Activated T-cell treated with anti-CD3 and anti-CD28 coated beads, Interleukin-2, amount 50 U/mL, for 1 hour (primary cell): ENCODE measurements around the gene LINGO3.
"Not testable (repeated sequence)": the region's sequence is repeated elsewhere in the genome, so short reads cannot be mapped to it uniquely, and the experiment has no call there.

Source experiments
- DNase-seq: peaks from one replicate; pipeline ENCODE4 v3.0.0-alpha.2; 2020

Gene LINGO3

GRCh38 chr19:2308114-2308556, at the start of gene LINGO3:
Gene LINGO3, minus strand, starts transcription at chr19:2308154. Its CDS starts 16,378 bp downstream, at chr19:2291776.
- no peak for DNase-seq

DNA sequence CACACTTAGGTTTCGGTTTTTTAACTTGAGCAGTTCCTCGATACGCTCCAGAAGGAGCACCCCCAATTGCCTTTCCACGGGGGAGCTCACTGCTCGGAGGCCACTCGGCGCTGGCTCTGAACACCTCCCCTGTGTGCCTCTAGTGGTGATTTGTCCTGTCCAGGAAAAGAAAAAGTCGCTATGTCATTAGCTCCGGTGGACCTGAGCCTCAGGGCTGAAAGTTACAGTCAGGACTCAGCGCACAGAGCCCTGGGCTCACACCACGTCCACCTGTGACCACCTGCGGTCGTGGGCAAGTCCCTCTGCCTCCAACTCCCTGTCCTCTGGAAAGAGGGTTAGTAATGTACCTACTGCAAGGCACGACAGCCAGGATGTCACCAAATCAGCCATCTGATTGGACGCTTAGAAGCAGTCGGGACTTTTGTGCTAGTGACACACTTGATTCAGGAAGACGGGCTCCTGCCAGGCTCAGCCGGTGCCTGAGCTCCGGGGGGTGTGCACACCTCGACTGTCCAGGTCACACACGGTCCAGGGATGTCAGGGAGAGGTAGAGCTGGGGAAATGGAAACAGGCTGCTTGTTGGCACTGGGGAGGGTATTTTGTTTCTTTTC, 48.2 kb upstream of the LINGO3 start:
- no peak for DNase-seq

GRCh38 chr19:2355168-2356035, 47.4 kb upstream of the LINGO3 start:
- DNase-seq = no peak

GRCh38 chr19:2354670-2355069, 46.7 kb upstream of the LINGO3 start:
- no peak for DNase-seq

DNA sequence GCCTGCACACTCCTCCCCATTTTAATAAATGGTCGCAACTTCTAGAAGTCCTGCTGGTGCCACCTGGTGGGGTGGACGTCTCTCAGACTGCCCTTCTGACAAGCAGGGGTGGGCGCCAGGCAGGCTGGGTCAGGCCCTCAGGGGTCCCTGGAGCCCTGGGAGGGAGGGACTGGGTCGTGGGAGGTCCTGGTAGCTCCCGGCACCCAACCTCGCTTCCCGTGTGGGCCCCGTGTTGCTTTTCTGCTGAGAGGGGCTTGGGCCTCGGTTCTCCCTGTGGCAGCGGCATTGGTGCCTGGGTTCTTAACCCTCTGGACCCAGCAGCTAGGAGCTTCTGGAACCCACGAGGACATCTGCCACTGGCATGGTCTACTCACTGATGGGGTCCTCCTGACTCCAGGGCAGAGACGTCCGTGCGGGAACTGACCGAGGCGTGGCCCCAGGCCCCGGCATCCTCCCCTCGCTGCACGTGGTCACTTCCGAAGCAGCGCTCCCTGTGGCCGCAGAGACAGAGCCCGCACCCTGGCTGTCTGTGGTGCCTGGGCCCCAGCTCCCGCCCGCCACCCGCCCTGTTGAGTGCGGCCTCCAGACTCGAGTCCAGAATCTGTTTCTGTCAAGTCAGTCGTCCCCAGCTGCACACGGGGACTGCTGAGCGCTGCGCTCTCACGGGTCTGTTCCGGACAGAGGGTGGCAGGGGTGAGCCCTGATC, 46.1 kb upstream of the LINGO3 start:
- no peak for DNase-seq

DNA sequence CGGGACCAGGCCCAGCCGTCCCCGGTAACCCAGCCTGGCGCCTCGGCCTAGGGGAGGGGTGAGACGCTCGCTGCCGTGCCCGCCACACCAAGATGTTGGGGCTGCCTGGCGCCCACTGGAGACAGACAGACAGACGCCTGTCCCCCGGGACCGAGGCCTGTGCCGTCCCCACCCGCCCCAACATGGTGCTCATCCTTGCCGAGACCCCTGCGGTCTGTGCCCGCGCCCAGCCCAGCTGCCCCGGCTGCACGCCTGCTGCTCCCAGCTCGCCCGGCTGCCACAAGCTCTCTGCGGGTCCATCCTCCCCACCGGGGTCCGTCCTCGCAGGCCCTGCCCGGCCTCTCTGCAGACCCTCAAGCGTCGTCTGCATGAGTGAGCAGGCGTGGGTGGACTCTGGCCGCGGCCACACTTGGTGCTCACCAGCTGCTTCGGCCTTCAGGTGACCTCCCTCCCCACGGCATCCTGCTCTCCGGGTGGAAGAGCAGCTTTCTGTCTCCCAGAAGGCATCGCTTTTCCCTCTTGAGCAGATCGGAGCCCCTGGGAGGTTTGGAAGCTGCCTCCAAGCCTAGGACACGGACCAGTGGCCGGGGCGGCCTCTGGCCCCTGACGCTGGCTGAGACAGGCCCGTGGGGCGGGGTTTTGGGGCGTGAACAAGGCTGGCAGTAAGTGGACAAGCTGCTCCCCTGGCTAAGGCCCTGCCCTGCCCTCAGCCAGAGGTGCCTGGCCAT, 45.4 kb upstream of the LINGO3 start:
- no peak for DNase-seq

DNA sequence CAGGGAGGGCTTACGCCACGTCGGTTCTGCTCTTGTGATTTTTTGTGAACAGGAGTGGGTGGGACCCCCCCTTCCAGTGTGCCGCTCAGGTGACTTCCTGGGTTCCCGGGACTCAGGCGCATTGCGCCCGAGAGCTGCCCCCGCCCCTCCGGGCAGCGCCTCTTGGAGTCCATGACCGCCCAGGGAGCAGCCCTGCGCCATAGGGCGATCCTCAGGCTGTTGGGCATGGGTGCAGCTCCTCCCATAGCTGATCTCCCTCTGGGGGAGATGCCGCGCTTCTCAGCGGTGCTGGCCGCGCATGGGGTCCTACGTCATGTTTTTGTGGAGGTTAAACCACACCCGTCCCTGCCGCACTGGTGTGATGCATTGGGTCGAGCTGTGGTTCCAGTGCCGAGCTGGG, 44.2 kb upstream of the LINGO3 start:
- DNase-seq = no peak

DNA sequence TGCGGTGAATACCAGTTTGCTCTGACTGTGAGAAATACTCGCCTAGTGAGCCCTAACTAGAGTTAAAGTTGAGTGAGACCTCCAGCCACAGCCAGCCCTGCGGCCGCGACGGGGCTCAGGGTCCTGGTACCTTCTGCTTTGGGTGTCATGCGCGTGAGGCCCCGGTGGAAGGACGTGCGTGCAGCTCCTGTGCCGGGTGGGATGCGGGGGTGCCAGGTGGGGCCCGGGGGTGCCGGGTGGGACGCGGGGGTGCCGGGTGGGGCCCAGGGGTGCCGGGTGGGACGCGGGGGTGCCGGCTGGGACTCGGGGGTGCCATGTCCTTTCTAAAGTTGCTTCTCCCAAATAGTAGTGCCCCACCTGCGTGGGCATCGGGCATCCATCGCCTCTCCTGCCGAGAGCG, 43.6 kb upstream of the LINGO3 start:
- DNase-seq = no peak

- no peak for DNase-seq
Observed at GRCh38 chr19:2350656-2351055, 42.7 kb upstream of the LINGO3 start.

- DNase-seq = not testable (repeated sequence)
Observed at GRCh38 chr19:2349818-2350217, 41.9 kb upstream of the LINGO3 start.

DNA sequence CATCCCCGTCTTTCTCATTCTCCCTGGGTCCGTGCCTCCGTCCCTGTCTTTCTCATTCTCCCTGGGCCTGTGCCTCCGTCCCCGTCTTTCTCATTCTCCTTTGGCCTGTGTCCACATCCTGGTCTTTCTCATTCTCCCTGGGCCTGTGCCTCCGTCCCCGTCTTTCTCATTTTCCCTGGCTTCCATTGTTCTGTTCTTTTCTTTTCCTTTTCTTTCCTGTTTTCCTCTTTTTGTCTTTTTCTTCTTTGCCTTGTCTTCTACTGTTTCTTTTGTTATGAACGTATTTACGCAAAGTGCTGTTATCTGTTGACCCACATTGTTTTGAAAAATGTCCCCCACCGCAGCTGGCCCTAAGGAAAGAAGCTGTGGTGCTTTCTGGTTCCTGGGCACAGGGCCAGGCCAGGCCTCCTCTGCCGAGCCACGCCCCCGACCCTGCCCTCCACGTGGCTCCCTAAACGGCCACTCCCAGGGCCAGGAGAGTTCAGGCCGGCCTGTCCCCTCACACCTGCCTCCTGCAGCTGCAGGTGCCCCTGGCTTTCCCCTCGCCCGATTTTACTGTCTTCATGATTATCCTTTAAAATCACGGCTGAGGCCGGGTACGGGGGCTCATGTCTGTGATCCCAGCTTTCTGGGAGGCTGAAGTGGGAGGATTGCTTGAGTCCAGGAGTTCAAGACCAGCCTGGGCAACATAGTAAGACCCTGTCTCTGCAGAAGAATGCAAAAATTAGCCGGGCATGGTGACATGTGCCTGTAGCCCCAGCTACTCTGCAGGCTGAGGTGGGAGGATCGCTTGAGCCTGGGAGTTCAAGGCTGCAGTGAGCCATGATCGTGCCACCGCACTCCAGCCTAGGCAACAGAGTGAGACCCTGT, 38.1 kb upstream of the LINGO3 start:
- no peak for DNase-seq

GRCh38 chr19:2345076-2345475, 37.1 kb upstream of the LINGO3 start:
- no peak for DNase-seq

DNA sequence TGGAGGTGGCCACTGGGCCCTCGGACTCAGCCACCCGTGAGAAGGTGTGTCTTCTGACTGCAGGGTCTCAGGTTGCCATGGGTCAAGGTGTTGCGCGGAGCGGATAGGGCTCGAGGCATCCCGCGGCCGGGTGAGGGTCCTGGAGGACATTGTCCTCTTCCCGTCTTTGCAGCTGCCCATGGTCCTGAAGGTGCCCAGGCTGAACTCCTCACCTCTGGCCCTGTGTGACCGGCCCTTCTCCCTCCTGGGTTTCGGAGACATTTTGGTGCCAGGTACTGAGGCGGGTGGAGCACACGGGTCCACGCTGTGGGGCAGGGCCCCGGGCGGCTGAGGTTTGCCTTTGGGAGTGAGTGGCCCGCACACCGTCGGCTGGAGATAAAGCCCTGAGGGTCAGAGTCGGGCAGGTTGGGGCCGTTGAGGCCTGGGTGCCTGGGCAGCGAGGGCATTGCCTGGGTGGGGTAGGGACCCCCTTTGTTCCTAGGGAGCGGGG, 36.5 kb upstream of the LINGO3 start:
- no peak for DNase-seq

- DNase-seq = no peak
Observed at GRCh38 chr19:2343289-2343982, 35.5 kb upstream of the LINGO3 start.

GRCh38 chr19:2342656-2343288, 34.8 kb upstream of the LINGO3 start:
- no peak for DNase-seq

GRCh38 chr19:2341982-2342381, 34.0 kb upstream of the LINGO3 start:
- no peak for DNase-seq

- DNase-seq = no peak
Observed at GRCh38 chr19:2341244-2341751, 33.3 kb upstream of the LINGO3 start.

DNA sequence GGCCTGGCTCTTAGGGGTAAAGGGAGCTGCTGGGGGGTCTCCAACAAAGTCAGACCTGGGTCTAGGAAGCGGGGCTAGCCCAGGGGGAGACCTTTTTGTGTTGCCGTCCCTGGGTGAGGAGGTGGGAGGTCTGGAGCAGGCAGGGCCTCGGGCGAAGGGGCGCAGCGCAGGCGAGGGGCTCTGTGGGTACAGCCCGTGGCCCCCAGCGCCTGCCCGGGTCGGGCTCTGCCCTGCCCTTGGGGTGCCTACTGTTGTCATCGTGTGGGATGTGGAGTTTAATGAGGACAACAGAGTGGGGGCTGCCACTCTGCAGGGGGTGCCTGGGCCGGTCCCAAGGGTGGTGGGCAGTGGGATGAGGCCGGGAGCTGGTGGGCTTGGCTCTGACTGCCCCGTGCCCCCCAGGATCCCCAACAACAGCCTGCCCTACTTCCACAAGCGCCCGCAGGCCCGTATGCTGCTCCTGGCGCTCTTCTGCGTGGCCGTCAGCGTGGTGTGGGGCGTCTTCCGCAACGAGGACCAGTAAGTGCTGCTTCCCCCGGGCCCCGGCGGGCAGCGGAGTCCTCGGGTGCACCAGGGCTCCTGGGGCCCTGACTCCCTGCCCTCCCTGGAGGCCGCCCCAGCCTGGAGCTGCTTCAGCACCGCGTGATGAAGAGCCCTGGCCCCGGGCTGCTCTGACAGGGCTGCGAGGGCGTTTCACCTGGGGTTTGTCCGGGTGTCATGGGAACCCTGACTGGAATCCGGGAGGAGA, 32.7 kb upstream of the LINGO3 start:
- DNase-seq = no peak

GRCh38 chr19:2339644-2340310, 31.8 kb upstream of the LINGO3 start:
- no peak for DNase-seq
